HL-60 (cell line): ENCODE measurements around the gene FERMT3.

ENCODE experiments used
- DNase-seq, 2 experiments: peaks; one replicate each; pipeline ENCODE4 v3.0.0-alpha.2; 2010 to 2020; ENCODE audit warnings: low read depth in 1 of 2, low spot score in 1 of 2
- H3K27ac ChIP-seq: fragments of 250-450 bp; sonication (Bioruptor Pico); replicated peaks from 2 replicates; pipeline ENCODE4 v1.5.1; 2020; ENCODE audit warnings: mild to moderate bottlenecking, moderate library complexity
- H3K27me3 ChIP-seq: fragments of 250-450 bp; sonication (Bioruptor Pico); 2 replicates; pipeline ENCODE4 v1.5.1; 2021; ENCODE audit warnings: mild to moderate bottlenecking, moderate library complexity; ENCODE audit not compliant: insufficient read depth, poor library complexity, severe bottlenecking
- H3K4me3 ChIP-seq: replicated peaks from 2 replicates; pipeline ENCODE4 v1.5.1; 2011; ENCODE audit warnings: mild to moderate bottlenecking, control low read depth, low read length; ENCODE audit not compliant: insufficient read depth
- GABPA ChIP-seq: IDR thresholded peaks from 2 replicates; pipeline ENCODE4 v1.6.1; 2012; ENCODE audit warnings: low read depth
- POLR2AphosphoS5 ChIP-seq: IDR thresholded peaks from 2 replicates; pipeline ENCODE4 v1.6.1; 2012; ENCODE audit warnings: low read depth
- SPI1 ChIP-seq: IDR thresholded peaks from 2 replicates; pipeline ENCODE4 v1.6.1; 2012; ENCODE audit warnings: low read depth, mild to moderate bottlenecking, borderline replicate concordance
- TF ChIP-seq, protein P1 (sequence below): IDR thresholded peaks from one replicate; pipeline ENCODE4 v1.5.1; 2011; ENCODE audit warnings: low read length, control low read depth, inconsistent platforms; ENCODE audit not compliant: insufficient read depth
- TF ChIP-seq, protein P2 (sequence below): IDR thresholded peaks from 2 replicates; pipeline ENCODE4 v1.6.1; 2012; ENCODE audit warnings: low read depth; ENCODE audit not compliant: insufficient replicate concordance

FERMT3 gene

DNA sequence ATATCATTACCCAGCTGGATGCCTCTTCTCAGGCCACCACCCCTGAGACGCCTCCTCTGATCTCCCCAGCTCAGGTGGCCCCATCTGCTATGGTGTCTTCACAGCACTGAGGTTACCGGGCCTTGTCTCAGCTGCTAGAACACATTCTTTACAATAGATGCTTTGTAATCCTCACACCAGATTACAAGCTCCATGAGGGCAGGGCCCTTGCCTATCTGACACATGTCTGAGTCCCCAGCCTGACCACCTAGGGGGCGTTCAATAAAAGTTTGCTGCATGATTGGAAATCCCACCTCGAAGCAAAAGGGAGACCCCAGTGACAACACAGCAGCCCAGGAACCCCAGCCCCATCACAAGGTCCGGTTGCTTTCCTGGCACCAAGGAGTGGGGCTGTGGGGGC, 42.6 kb upstream of the FERMT3 start:
- TF ChIP-seq GABPA, result no peak
- TF ChIP-seq, protein P1, sequence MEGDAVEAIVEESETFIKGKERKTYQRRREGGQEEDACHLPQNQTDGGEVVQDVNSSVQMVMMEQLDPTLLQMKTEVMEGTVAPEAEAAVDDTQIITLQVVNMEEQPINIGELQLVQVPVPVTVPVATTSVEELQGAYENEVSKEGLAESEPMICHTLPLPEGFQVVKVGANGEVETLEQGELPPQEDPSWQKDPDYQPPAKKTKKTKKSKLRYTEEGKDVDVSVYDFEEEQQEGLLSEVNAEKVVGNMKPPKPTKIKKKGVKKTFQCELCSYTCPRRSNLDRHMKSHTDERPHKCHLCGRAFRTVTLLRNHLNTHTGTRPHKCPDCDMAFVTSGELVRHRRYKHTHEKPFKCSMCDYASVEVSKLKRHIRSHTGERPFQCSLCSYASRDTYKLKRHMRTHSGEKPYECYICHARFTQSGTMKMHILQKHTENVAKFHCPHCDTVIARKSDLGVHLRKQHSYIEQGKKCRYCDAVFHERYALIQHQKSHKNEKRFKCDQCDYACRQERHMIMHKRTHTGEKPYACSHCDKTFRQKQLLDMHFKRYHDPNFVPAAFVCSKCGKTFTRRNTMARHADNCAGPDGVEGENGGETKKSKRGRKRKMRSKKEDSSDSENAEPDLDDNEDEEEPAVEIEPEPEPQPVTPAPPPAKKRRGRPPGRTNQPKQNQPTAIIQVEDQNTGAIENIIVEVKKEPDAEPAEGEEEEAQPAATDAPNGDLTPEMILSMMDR, result no peak
- TF ChIP-seq, protein P2, sequence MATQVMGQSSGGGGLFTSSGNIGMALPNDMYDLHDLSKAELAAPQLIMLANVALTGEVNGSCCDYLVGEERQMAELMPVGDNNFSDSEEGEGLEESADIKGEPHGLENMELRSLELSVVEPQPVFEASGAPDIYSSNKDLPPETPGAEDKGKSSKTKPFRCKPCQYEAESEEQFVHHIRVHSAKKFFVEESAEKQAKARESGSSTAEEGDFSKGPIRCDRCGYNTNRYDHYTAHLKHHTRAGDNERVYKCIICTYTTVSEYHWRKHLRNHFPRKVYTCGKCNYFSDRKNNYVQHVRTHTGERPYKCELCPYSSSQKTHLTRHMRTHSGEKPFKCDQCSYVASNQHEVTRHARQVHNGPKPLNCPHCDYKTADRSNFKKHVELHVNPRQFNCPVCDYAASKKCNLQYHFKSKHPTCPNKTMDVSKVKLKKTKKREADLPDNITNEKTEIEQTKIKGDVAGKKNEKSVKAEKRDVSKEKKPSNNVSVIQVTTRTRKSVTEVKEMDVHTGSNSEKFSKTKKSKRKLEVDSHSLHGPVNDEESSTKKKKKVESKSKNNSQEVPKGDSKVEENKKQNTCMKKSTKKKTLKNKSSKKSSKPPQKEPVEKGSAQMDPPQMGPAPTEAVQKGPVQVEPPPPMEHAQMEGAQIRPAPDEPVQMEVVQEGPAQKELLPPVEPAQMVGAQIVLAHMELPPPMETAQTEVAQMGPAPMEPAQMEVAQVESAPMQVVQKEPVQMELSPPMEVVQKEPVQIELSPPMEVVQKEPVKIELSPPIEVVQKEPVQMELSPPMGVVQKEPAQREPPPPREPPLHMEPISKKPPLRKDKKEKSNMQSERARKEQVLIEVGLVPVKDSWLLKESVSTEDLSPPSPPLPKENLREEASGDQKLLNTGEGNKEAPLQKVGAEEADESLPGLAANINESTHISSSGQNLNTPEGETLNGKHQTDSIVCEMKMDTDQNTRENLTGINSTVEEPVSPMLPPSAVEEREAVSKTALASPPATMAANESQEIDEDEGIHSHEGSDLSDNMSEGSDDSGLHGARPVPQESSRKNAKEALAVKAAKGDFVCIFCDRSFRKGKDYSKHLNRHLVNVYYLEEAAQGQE, result no peak
- no peak for TF ChIP-seq SPI1
- TF ChIP-seq POLR2AphosphoS5, result no peak
- no peaks in the 10 kb centered on the region for H3K27me3 ChIP-seq
- DNase-seq, result no peak
- H3K4me3 ChIP-seq, result no peak overlapping the region
- no peak overlapping the region for H3K27ac ChIP-seq

DNA sequence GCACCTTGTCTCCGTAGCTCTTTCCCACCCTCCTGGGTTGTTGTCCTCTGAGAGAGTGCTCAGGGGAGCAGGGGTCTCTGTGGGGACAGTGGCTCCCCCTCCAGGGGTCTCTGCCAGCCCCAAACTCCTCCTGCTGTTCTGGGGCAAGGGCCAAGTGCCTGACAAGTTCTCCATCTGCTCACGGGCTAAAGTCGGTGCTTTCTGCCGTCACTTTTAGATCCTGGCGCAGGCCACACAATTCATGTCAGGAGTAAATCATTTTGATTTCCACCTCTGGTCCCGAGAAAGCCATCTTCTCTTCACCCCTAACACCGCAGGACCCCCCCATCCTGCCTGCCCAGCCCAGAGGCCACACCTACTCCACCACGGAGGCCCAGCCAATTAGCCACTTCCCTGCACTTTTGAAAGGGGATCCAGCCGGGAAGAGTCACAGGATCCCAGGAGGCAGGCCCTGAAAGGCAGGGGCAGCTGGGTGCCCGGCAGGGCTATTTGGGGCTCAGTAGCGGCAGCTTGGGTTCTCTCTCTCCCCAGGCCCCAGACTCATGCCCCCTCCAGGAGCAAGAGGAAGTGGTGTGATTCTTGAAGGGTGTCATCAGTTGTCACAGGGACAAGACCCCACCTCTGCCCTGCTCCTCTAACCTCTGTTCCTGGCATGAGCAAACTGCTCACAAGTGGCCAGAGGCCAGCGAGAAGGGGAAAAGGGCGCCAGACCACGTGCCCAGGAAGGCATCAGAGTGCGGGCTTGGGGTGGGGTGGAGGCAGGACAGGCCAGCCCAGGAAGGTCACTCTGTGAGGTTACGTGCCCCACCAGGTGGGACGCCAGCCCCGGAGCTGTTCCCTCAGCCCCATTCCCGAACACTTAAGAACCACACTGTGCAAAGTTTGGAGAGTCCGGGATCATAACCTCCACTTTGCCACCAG, 41.9 kb upstream of the FERMT3 start:
- H3K27ac ChIP-seq, result peak overlapping the region; percentile 79
- no peak for TF ChIP-seq GABPA
- peak; percentile 82 for TF ChIP-seq SPI1
- H3K27me3 ChIP-seq, result no peaks in the 10 kb centered on the region
- DNase-seq, result peak; percentile 25 to 46
- H3K4me3 ChIP-seq, result peak overlapping the region; percentile 62

DNA sequence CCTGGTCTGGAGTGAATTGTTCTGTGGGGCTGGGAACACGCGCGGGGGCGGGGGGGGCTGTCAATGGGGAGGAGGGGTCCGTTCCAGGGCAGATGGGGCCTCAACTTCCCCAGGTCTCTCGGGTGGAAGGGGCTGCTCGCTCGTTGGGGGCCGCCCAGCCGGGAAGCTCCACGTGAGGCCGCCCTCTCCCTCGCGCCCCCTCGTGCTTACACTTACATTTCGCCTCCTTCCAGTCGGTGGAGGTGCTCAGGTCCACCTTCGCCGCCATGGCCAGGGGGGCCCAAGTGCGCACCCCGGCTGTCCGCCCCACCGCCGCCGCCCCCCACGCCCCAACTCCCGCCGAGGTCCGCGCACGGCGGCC, 41.1 kb upstream of the FERMT3 start:
- DNase-seq, result no peak
- TF ChIP-seq SPI1, result no peak
- TF ChIP-seq POLR2AphosphoS5, result no peak
- TF ChIP-seq, protein P1, result no peak
- TF ChIP-seq GABPA, result no peak
- TF ChIP-seq, protein P2, result no peak

GRCh38 chr11:64165842-64166635, 40.5 kb upstream of the FERMT3 start, which contains the start of gene MACROD1:
Gene MACROD1, minus strand, starts transcription at chr11:64166113. Its CDS starts 119 bp downstream, at chr11:64165994.
- H3K27ac ChIP-seq, result peak within 1 kb of the TSS; percentile 79
- DNase-seq, result peak; percentile 89 to 90
- peak; percentile 54; the same call in 1 of the 2 replicates for TF ChIP-seq POLR2AphosphoS5
- 0 out of 2 replicates have a peak, but pooled peaks have one; percentile 37 for TF ChIP-seq GABPA
- no peak for TF ChIP-seq SPI1
- TF ChIP-seq, protein P1, result no peak
- TF ChIP-seq, protein P2, result peak; percentile 9
- peak within 1 kb of the TSS; percentile 62 for H3K4me3 ChIP-seq
- H3K27me3 ChIP-seq, result no peaks in the 10 kb centered on the region

More for the DNA sequence above, 41.1 kb upstream of the FERMT3 start:
- peak overlapping the region; percentile 62 for H3K4me3 ChIP-seq
- H3K27ac ChIP-seq, result peak overlapping the region; percentile 79
- H3K27me3 ChIP-seq, result no peaks in the 10 kb centered on the region
